ENCODE results near the gene SNX25. TPM values are rescaled to one million over a fixed set of nuclear protein-coding genes. Genes with fewer than 3 reads are reported as not detected.
"Not testable (repeated sequence)": the region's sequence is repeated elsewhere in the genome, so short reads cannot be mapped to it uniquely, and the experiment has no call there.

The SNX25 gene
- polyA plus RNA-seq, 1 donor (not counting 4 experiments of a cell fraction or from before 2014, with no cell fraction given), result 5.0 TPM

GRCh38 chr4:185205697-185206342 is 3.6 kb upstream of the SNX25 start:
- TF ChIP-seq, protein P1, sequence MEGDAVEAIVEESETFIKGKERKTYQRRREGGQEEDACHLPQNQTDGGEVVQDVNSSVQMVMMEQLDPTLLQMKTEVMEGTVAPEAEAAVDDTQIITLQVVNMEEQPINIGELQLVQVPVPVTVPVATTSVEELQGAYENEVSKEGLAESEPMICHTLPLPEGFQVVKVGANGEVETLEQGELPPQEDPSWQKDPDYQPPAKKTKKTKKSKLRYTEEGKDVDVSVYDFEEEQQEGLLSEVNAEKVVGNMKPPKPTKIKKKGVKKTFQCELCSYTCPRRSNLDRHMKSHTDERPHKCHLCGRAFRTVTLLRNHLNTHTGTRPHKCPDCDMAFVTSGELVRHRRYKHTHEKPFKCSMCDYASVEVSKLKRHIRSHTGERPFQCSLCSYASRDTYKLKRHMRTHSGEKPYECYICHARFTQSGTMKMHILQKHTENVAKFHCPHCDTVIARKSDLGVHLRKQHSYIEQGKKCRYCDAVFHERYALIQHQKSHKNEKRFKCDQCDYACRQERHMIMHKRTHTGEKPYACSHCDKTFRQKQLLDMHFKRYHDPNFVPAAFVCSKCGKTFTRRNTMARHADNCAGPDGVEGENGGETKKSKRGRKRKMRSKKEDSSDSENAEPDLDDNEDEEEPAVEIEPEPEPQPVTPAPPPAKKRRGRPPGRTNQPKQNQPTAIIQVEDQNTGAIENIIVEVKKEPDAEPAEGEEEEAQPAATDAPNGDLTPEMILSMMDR (optimal IDR thresholded peaks at IDR 0.05 in 1 of 3, IDR thresholded peaks at IDR 0.05 in 1 of 3, conservative IDR thresholded peaks at IDR 0.05 in 1 of 3; ENCODE audit: extremely low read depth in 1 of 3, insufficient read depth in 2 of 3, low read length in 3 of 3), result no peak
- no peak for TF ChIP-seq EZH2 (IDR thresholded peaks at IDR 0.05; ENCODE audit: low read length)
- DNase-seq (ENCODE audit: low read depth, low spot score) (no peak), FAIRE-seq (no peak)
- Histone ChIP-seq H3K4me1 (ENCODE audit: control insufficient read depth, extremely low read depth, insufficient read depth, low read length) (peaks cover 25% of the 10 kb centered on the region), H3K27ac (ENCODE audit: control insufficient read depth, insufficient read depth, low read length) (no peak overlapping the region), H3K36me3 (ENCODE audit: control insufficient read depth in 2 of 2, extremely low read depth in 1 of 2, insufficient read depth in 2 of 2, low read length in 2 of 2) (no peaks in the 10 kb centered on the region), H3K79me2 (ENCODE audit: control insufficient read depth, insufficient read depth, low read length) (peaks cover 17% of the 10 kb centered on the region), H3K27me3 (ENCODE audit: control insufficient read depth, extremely low read depth, insufficient read depth, low read length) (no peaks in the 10 kb centered on the region), H3K4me2 (ENCODE audit: control insufficient read depth, extremely low read depth, insufficient read depth, low read depth, low read length) (no peak overlapping the region), H3K4me3 (ENCODE audit: control insufficient read depth in 2 of 3, extremely low read depth in 1 of 3, insufficient read depth in 2 of 3, low read depth in 1 of 3, low read length in 3 of 3) (no peak overlapping the region), H3K9me3 (ENCODE audit: control insufficient read depth, low read depth, low read length) (no peaks in the 10 kb centered on the region), H4K20me1 (ENCODE audit: control insufficient read depth, extremely low read depth, insufficient read depth, low read length) (no peaks in the 10 kb centered on the region), H3K9me1 (ENCODE audit: control insufficient read depth, extremely low read depth, insufficient read depth, low read length) (no peaks in the 10 kb centered on the region), H2AFZ (ENCODE audit: control insufficient read depth, low read length) (no peak overlapping the region), H3K9ac (ENCODE audit: control insufficient read depth, extremely low read depth, insufficient read depth, low read length) (no peak overlapping the region)
- dilution Hi-C loops (cut with MboI; ENCODE audit: extremely low pct_ligation_motif_present, low sequenced_read_pairs), result no loop called here

GRCh38 chr4:185207466-185207865 is 1.9 kb upstream of the SNX25 start:
- no peak for DNase-seq (ENCODE audit: low read depth, low spot score)
- H3K4me2 ChIP-seq (ENCODE audit: control insufficient read depth, extremely low read depth, insufficient read depth, low read depth, low read length), result no peak overlapping the region
- H3K9me1 ChIP-seq (ENCODE audit: control insufficient read depth, extremely low read depth, insufficient read depth, low read length), result no peaks in the 10 kb centered on the region
- no peak overlapping the region for H2AFZ ChIP-seq (ENCODE audit: control insufficient read depth, low read length)
- H3K9ac ChIP-seq (ENCODE audit: control insufficient read depth, extremely low read depth, insufficient read depth, low read length), result no peak overlapping the region
- no peak overlapping the region for H3K4me3 ChIP-seq (ENCODE audit: control insufficient read depth in 2 of 3, extremely low read depth in 1 of 3, insufficient read depth in 2 of 3, low read depth in 1 of 3, low read length in 3 of 3)
- FAIRE-seq, result no peak
- peaks cover 28% of the 10 kb centered on the region for H3K4me1 ChIP-seq (ENCODE audit: control insufficient read depth, extremely low read depth, insufficient read depth, low read length)
- no peak overlapping the region for H3K27ac ChIP-seq (ENCODE audit: control insufficient read depth, insufficient read depth, low read length)
- dilution Hi-C loops (cut with MboI; ENCODE audit: extremely low pct_ligation_motif_present, low sequenced_read_pairs), result no loop called here
- no peaks in the 10 kb centered on the region for H4K20me1 ChIP-seq (ENCODE audit: control insufficient read depth, extremely low read depth, insufficient read depth, low read length)
- H3K36me3 ChIP-seq (ENCODE audit: control insufficient read depth in 2 of 2, extremely low read depth in 1 of 2, insufficient read depth in 2 of 2, low read length in 2 of 2), result no peaks in the 10 kb centered on the region
- no peaks in the 10 kb centered on the region for H3K9me3 ChIP-seq (ENCODE audit: control insufficient read depth, low read depth, low read length)
- H3K79me2 ChIP-seq (ENCODE audit: control insufficient read depth, insufficient read depth, low read length), result peaks cover 11% of the 10 kb centered on the region
- no peak for TF ChIP-seq EZH2 (IDR thresholded peaks at IDR 0.05; ENCODE audit: low read length)
- TF ChIP-seq, protein P1 (optimal IDR thresholded peaks at IDR 0.05 in 1 of 3, IDR thresholded peaks at IDR 0.05 in 1 of 3, conservative IDR thresholded peaks at IDR 0.05 in 1 of 3; ENCODE audit: extremely low read depth in 1 of 3, insufficient read depth in 2 of 3, low read length in 3 of 3), result no peak
- H3K27me3 ChIP-seq (ENCODE audit: control insufficient read depth, extremely low read depth, insufficient read depth, low read length), result no peaks in the 10 kb centered on the region

DNA sequence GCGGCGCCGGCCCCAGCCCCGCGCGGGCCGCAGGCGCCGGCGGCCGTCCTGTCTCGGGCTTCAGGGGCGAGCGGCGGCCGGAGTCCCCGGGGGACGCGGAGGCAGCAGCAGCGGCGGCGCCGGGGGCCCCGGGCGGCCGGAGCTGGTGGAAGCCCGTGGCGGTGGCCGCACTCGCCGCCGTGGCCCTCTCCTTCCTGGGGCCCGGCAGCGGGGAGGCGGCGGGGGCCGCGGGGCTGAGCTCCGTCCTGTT is 379 bp downstream of the SNX25 start:
- Histone ChIP-seq H3K4me3 (ENCODE audit: control insufficient read depth in 2 of 3, extremely low read depth in 1 of 3, insufficient read depth in 2 of 3, low read depth in 1 of 3, low read length in 3 of 3) (peak overlapping the region; percentile 55 to 87 (median 76)), H3K9ac (ENCODE audit: control insufficient read depth, extremely low read depth, insufficient read depth, low read length) (peak overlapping the region; percentile 81), H3K4me1 (ENCODE audit: control insufficient read depth, extremely low read depth, insufficient read depth, low read length) (peaks cover 14% of the 10 kb centered on the region), H3K4me2 (ENCODE audit: control insufficient read depth, extremely low read depth, insufficient read depth, low read depth, low read length) (peak overlapping the region; percentile 5)
- H3K36me3 ChIP-seq (ENCODE audit: control insufficient read depth in 2 of 2, extremely low read depth in 1 of 2, insufficient read depth in 2 of 2, low read length in 2 of 2); H3K9me3 ChIP-seq (ENCODE audit: control insufficient read depth, low read depth, low read length); H4K20me1 ChIP-seq (ENCODE audit: control insufficient read depth, extremely low read depth, insufficient read depth, low read length); H3K27ac ChIP-seq (ENCODE audit: control insufficient read depth, insufficient read depth, low read length); dilution Hi-C loops (cut with MboI; ENCODE audit: extremely low pct_ligation_motif_present, low sequenced_read_pairs); FAIRE-seq; H3K79me2 ChIP-seq (ENCODE audit: control insufficient read depth, insufficient read depth, low read length); DNase-seq (ENCODE audit: low read depth, low spot score); H3K27me3 ChIP-seq (ENCODE audit: control insufficient read depth, extremely low read depth, insufficient read depth, low read length); H3K9me1 ChIP-seq (ENCODE audit: control insufficient read depth, extremely low read depth, insufficient read depth, low read length); H2AFZ ChIP-seq (ENCODE audit: control insufficient read depth, low read length): not testable (repeated sequence)
